Body of pancreas (tissue), 4 donors: ENCODE measurements around the gene LRRC32. TPM values are rescaled to one million over a fixed set of nuclear protein-coding genes. Genes with fewer than 3 reads are reported as not detected.

Experiments used
- ATAC-seq: fragments of 150-250 bp; one replicate; pipeline ENCODE4 v1.9.1; 2016
- DNase-seq, 4 donors: peaks; one replicate each; pipeline ENCODE4 v3.0.0-alpha.2; 2019
- H3K27ac ChIP-seq, 4 donors: fragments of 200-600 bp; sonication (generic); 1 replicate in 3 of 4; 2 replicates in 1 of 4; pipeline versions ENCODE4 v1.5.1 to v1.6.1; 2016 to 2019; ENCODE audit warnings: mild to moderate bottlenecking in 1 of 4, mixed read lengths in 1 of 4, moderate library complexity in 1 of 4
- H3K27me3 ChIP-seq, 2 donors: fragments of 200-600 bp; sonication (generic); one replicate each; pipeline ENCODE4 v1.6.0; 2016; ENCODE audit warnings: mild to moderate bottlenecking in 1 of 2
- H3K36me3 ChIP-seq, 2 donors: fragments of 200-600 bp; sonication (generic); replicated peaks in 1 of 2; 2 replicates each; pipeline ENCODE4 v1.5.1; 2016; ENCODE audit warnings: low read depth in 2 of 2; ENCODE audit not compliant: insufficient read depth in 1 of 2
- H3K4me1 ChIP-seq: fragments of 200-600 bp; sonication (generic); one replicate; pipeline ENCODE4 v1.6.0; 2016
- H3K4me3 ChIP-seq, 2 donors: fragments of 200-600 bp; sonication (generic); 1 replicate in 1 of 2; 2 replicates in 1 of 2; pipeline ENCODE4 v1.5.1; 2016 to 2019
- H3K9me3 ChIP-seq, 3 donors: fragments of 200-600 bp; sonication (generic); 1 replicate in 2 of 3; 2 replicates in 1 of 3; pipeline ENCODE4 v1.5.1; 2016
- POLR2A ChIP-seq, 3 donors: fragments of 450-650 bp; IDR thresholded peaks; one replicate each; pipeline ENCODE4 v1.6.1; 2016; ENCODE audit warnings: antibody characterized with exemption in 3 of 3, mild to moderate bottlenecking in 2 of 3
- WGBS, 2 donors: methylation state at CpG; one replicate each; pipeline ENCODE4 v1.1.5; 2017; 5-methylcytosine and 5-hydroxymethylcytosine counted together
- intact Hi-C: fragments of 100-400 bp; cut with DNase I; formaldehyde crosslinking; loops from one replicate; pipeline ENCODE4 v1.15.1; 2023
- total RNA-seq, 2 donors: library from RNA; depleted of rRNA; stranded (reverse); fragments of >200 nt; gene quantifications; one replicate each; pipeline ENCODE4 v1.1.0, GENCODE V29; 2016
- TF ChIP-seq, protein P1 (sequence below), 7 experiments: fragments of 450-650 bp in 4 of 7; fragments of 200-600 bp in 3 of 7; sonication (generic) in 3 of 7; IDR thresholded peaks; one replicate each; pipeline ENCODE4 v1.5.1; 2016 to 2019; ENCODE audit warnings: antibody characterized with exemption in 7 of 7

LRRC32 gene
- total RNA-seq, 2 donors from 2014 or later = 9.1 to 17.8 TPM

DNA sequence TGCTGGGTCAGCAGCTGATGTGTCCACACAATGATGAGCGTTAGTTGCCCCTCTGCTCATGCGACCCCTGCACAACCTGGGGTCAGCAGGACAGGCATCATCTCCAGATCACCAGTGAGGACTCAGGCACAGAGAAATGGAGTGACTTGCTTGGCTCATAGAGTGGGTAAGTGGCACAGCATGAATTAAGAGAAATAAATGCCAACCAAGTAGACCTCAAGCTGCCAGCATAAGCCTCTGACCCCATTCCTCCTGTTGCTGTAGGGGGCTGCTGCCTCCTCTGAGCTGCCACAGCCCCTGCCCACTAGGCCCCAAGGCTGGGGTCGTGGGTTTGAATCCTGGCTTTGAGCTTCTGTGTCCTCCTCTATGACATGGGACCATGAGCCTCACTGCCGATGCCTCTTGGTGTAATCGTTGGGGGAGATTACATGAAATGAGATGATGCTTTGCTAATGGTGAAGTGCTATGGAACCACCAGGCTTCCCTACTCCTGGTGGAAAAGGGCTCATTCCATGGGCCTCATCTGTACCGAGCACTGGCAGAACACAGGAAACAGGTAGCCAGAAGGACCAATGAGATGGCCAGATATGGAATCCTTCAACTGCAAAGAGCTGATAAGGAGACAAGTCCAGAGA, 33.6 kb downstream of the LRRC32 start:
- ATAC-seq = no peak
- H3K4me3 ChIP-seq = no peak overlapping the region
- no peaks in the 10 kb centered on the region for H3K9me3 ChIP-seq
- H3K36me3 ChIP-seq = no peaks in the 10 kb centered on the region
- no peaks in the 10 kb centered on the region for H3K27me3 ChIP-seq
- DNase-seq = no peak
- intact Hi-C loops = no loop called here
- H3K4me1 ChIP-seq = no peaks in the 10 kb centered on the region
- WGBS, 2 donors = 81 to 83% methylated on average over 3 to 6 of the region's 6 CpGs
- H3K27ac ChIP-seq = no peak overlapping the region
- TF ChIP-seq, protein P1, sequence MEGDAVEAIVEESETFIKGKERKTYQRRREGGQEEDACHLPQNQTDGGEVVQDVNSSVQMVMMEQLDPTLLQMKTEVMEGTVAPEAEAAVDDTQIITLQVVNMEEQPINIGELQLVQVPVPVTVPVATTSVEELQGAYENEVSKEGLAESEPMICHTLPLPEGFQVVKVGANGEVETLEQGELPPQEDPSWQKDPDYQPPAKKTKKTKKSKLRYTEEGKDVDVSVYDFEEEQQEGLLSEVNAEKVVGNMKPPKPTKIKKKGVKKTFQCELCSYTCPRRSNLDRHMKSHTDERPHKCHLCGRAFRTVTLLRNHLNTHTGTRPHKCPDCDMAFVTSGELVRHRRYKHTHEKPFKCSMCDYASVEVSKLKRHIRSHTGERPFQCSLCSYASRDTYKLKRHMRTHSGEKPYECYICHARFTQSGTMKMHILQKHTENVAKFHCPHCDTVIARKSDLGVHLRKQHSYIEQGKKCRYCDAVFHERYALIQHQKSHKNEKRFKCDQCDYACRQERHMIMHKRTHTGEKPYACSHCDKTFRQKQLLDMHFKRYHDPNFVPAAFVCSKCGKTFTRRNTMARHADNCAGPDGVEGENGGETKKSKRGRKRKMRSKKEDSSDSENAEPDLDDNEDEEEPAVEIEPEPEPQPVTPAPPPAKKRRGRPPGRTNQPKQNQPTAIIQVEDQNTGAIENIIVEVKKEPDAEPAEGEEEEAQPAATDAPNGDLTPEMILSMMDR (IDR thresholded peaks at IDR 0.05) = no peak
- no peak for TF ChIP-seq POLR2A (IDR thresholded peaks at IDR 0.05)

DNA sequence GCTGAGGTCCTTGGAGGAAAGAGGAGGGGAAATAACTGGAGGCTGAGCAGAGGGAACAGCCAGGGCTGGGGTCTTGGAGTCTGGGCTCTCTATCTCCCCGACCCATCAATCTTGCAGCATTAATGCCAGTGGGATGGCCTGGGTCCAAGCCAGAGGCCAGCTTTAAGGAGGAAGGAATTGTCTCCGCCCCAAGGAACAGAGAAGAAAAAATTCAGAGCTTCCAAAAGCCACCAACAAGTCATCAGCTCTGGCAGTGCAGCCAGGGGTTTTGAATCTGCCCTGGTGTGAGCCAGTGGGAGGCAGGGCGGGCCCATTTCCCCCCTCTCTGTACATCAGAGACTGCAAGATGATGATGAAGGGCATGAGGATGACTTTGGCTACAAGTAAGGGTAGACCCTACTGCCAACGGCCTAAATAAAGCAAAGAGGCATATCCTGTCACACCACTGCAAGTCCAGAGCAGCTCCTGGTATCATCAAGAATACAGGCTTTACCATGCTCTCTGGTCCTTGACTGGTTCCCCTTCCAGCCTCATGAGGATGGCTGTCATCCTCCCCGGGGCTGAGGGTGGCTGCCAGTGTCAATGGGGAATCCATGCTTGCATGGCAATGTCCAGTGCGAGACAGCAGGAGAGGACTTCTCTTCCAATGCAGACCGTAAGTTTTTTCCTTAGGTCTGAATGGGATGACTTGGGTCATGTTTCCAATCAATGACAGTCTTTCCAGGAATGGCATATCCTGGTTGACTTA, 34.4 kb downstream of the LRRC32 start:
- no peaks in the 10 kb centered on the region for H3K36me3 ChIP-seq
- no peaks in the 10 kb centered on the region for H3K9me3 ChIP-seq
- H3K4me1 ChIP-seq = no peaks in the 10 kb centered on the region
- intact Hi-C loops = no loop called here
- TF ChIP-seq POLR2A (IDR thresholded peaks at IDR 0.05) = no peak
- TF ChIP-seq, protein P1 (IDR thresholded peaks at IDR 0.05) = no peak
- DNase-seq = no peak
- H3K27ac ChIP-seq = no peak overlapping the region
- no peak for ATAC-seq
- no peak overlapping the region for H3K4me3 ChIP-seq
- no peaks in the 10 kb centered on the region for H3K27me3 ChIP-seq
- WGBS, 2 donors = 71 to 82% methylated on average over 7 of the region's 7 CpGs

DNA sequence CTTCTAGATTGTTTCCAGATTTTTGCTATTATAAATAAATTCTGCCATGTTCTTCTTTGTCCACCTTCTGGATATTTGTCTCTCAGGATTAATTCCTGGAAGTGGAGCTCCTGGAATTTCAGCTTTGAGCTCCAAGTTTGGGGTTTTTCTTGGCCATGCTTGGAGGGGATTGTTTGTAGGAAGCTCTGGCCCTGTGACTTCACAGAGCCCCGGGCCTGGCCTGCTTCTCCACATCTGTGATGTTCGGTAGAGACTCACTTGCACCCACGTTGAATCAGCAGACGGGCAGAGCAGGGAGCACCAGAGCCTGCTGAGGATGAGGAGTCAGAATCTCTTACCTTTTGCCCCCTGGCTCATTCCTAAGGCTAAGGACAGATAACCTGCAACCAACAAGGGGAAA, 35.7 kb downstream of the LRRC32 start:
- intact Hi-C loops = no loop called here
- 62 to 70% methylated on average over 3 to 4 of the region's 4 CpGs for WGBS, 2 donors
- H3K36me3 ChIP-seq = no peaks in the 10 kb centered on the region
- no peak overlapping the region for H3K27ac ChIP-seq
- DNase-seq = no peak
- H3K4me3 ChIP-seq = no peak overlapping the region
- no peaks in the 10 kb centered on the region for H3K4me1 ChIP-seq
- no peak for TF ChIP-seq POLR2A (IDR thresholded peaks at IDR 0.05)
- TF ChIP-seq, protein P1 (IDR thresholded peaks at IDR 0.05) = no peak
- ATAC-seq = no peak
- H3K27me3 ChIP-seq = no peaks in the 10 kb centered on the region
- H3K9me3 ChIP-seq = no peaks in the 10 kb centered on the region

DNA sequence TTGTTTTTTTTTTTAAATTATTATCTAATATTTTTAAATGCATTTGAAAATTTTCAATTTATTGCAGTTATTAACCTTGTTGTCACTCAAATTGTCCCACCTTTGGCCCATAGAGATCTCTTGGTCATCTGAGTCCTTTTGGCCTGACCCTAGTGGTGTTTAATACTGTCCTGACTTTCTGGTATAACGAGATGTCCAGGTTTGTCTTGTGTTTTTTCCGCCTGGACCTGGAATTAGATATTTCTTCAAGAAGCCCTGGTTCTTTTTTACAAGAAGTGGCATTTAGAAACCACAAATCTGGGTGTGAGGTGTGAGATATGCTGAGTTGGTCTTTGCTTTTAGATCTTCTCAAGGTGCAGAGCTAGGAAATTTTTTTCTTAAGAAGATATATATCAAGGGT, 38.1 kb downstream of the LRRC32 start:
- 76 to 85% methylated on average over 2 of the region's 2 CpGs for WGBS, 2 donors
- TF ChIP-seq POLR2A (IDR thresholded peaks at IDR 0.05) = no peak
- TF ChIP-seq, protein P1 (IDR thresholded peaks at IDR 0.05) = no peak

More for the DNA sequence above, 38.1 kb downstream of the LRRC32 start:
- DNase-seq (no peak), ATAC-seq (no peak)
- Histone ChIP-seq H3K27me3 (no peaks in the 10 kb centered on the region), H3K4me3 (no peak overlapping the region), H3K4me1 (no peaks in the 10 kb centered on the region), H3K27ac (no peak overlapping the region), H3K9me3 (no peaks in the 10 kb centered on the region), H3K36me3 (no peaks in the 10 kb centered on the region)
- intact Hi-C loops = no loop called here
